Natural killer cell (primary cell): ENCODE data around the gene TMEM131. TPM values are rescaled to one million over a fixed set of nuclear protein-coding genes. Genes with fewer than 3 reads are reported as not detected.

Experiments
- ATAC-seq, 3 donors: fragments of 150-1000 bp in 2 of 3; fragments of 200-7000 bp in 1 of 3; cut with Tn5 transposase; 1 replicate in 1 of 3; 2 replicates in 2 of 3; pipeline ENCODE4 v1.10.0; 2021; ENCODE audit warnings: mild to moderate bottlenecking in 2 of 3, moderate library complexity in 2 of 3
- DNase-seq, 2 donors: peaks; one replicate each; pipeline versions ENCODE4 v3.0.0 to v3.0.0-alpha.2; 2013 to 2021; ENCODE audit warnings: mixed read lengths in 1 of 2
- H3K27ac ChIP-seq: one replicate; pipeline ENCODE4 v1.5.1; 2013; ENCODE audit warnings: mild to moderate bottlenecking, low read length
- H3K27me3 ChIP-seq: one replicate; pipeline ENCODE4 v1.6.1; 2013; ENCODE audit warnings: low read length; ENCODE audit not compliant: control insufficient read depth, insufficient read depth
- H3K36me3 ChIP-seq: one replicate; pipeline ENCODE4 v1.6.1; 2013; ENCODE audit warnings: low read length; ENCODE audit not compliant: control insufficient read depth, insufficient read depth
- H3K4me1 ChIP-seq: one replicate; pipeline ENCODE4 v1.6.1; 2013; ENCODE audit warnings: low read length; ENCODE audit not compliant: control insufficient read depth, insufficient read depth
- H3K4me3 ChIP-seq: one replicate; pipeline ENCODE4 v1.5.1; 2013; ENCODE audit warnings: low read length
- H3K9me3 ChIP-seq: one replicate; pipeline ENCODE4 v1.6.1; 2013; ENCODE audit warnings: low read length; ENCODE audit not compliant: control insufficient read depth, insufficient read depth
- H3K27ac Mint-ChIP-seq, 2 donors: one replicate each; pipeline ENCODE4 v1.8.0; 2022; ENCODE audit warnings: mild to moderate bottlenecking in 2 of 2, mixed read lengths in 2 of 2, moderate library complexity in 1 of 2
- H3K27me3 Mint-ChIP-seq, 2 donors: one replicate each; pipeline ENCODE4 v1.8.0; 2022; ENCODE audit warnings: low read depth in 2 of 2, mixed read lengths in 2 of 2
- H3K36me3 Mint-ChIP-seq: one replicate; pipeline ENCODE4 v1.8.0; 2022; ENCODE audit warnings: mixed read lengths
- H3K4me1 Mint-ChIP-seq, 2 donors: one replicate each; pipeline ENCODE4 v1.8.0; 2022; ENCODE audit warnings: mixed read lengths in 2 of 2
- H3K4me3 Mint-ChIP-seq: one replicate; pipeline ENCODE4 v1.8.0; 2022; ENCODE audit warnings: mild to moderate bottlenecking, moderate library complexity, mixed read lengths
- H3K9me3 Mint-ChIP-seq, 2 donors: one replicate each; pipeline ENCODE4 v1.8.0; 2022; ENCODE audit warnings: mixed read lengths in 2 of 2
- CTCF ChIP-seq: fragments of 200-600 bp; IDR thresholded peaks from one replicate; pipeline ENCODE4 v1.8.0; 2022; ENCODE audit warnings: antibody characterized with exemption
- WGBS: methylation state at CpG from one replicate; pipeline ENCODE4 v1.1.7; 2013; ENCODE audit warnings: missing lambda C conversion rate; ENCODE audit not compliant: insufficient coverage; 5-methylcytosine and 5-hydroxymethylcytosine counted together
- intact Hi-C: fragments of 100-400 bp; cut with micrococcal nuclease; formaldehyde crosslinking; loops from one replicate; pipeline ENCODE4 v1.14.2; 2022
- total RNA-seq, 4 donors: library from RNA; stranded (reverse); fragments of 120-200 nt in 1 of 4; gene quantifications; one replicate each; pipeline versions ENCODE4 v1.2.3 to v1.2.4, GENCODE V29; 2013 to 2022

Gene TMEM131
- total RNA-seq, 3 donors from 2014 or later (not counting 1 experiment from before 2014, with no cell fraction given), result 44.8 to 72.1 (median 67.1) TPM

- no peak overlapping the region for H3K27ac ChIP-seq
- Mint-ChIP-seq H3K27me3 (no peaks in the 10 kb centered on the region), H3K4me3 (no peak overlapping the region), H3K4me1 (peaks cover 48 to 50% of the 10 kb centered on the region in 2 donors), H3K36me3 (no peaks in the 10 kb centered on the region), H3K9me3 (no peaks in the 10 kb centered on the region), H3K27ac (no peak overlapping the region)
- no peaks in the 10 kb centered on the region for H3K9me3 ChIP-seq
- peaks cover 1% of the 10 kb centered on the region for H3K36me3 ChIP-seq
- H3K27me3 ChIP-seq, result no peaks in the 10 kb centered on the region
- H3K4me1 ChIP-seq, result peaks cover 9% of the 10 kb centered on the region
- no CpG with 5 or more reads among the region's 2 CpGs for WGBS
- no peak for TF ChIP-seq CTCF
- ATAC-seq (no peak), DNase-seq (no peak)
- intact Hi-C loops, result no loop called here
- no peak overlapping the region for H3K4me3 ChIP-seq
Measured at GRCh38 chr2:97988722-97989121, 7.0 kb downstream of the TMEM131 start.

GRCh38 chr2:97985998-97986397, 9.8 kb downstream of the TMEM131 start:
- Mint-ChIP-seq H3K27me3 (no peaks in the 10 kb centered on the region), H3K4me3 (no peak overlapping the region), H3K4me1 (peaks cover 42 to 45% of the 10 kb centered on the region in 2 donors), H3K9me3 (no peaks in the 10 kb centered on the region), H3K36me3 (no peaks in the 10 kb centered on the region), H3K27ac (no peak overlapping the region)
- 100% methylated on average over 1 of the region's 2 CpGs for WGBS
- TF ChIP-seq CTCF, result no peak
- DNase-seq (no peak), ATAC-seq (no peak)
- Histone ChIP-seq H3K27ac (no peak overlapping the region), H3K4me3 (no peak overlapping the region), H3K9me3 (no peaks in the 10 kb centered on the region), H3K4me1 (peaks cover 3% of the 10 kb centered on the region), H3K27me3 (no peaks in the 10 kb centered on the region), H3K36me3 (peaks cover 2% of the 10 kb centered on the region)
- intact Hi-C loops, result no loop called here

GRCh38 chr2:97983698-97984097, 12.1 kb downstream of the TMEM131 start:
- no peaks in the 10 kb centered on the region for H3K36me3 Mint-ChIP-seq
- no peak for TF ChIP-seq CTCF
- WGBS, result 100% methylated on average over 3 of the region's 3 CpGs
- H3K9me3 Mint-ChIP-seq, result no peaks in the 10 kb centered on the region
- Histone ChIP-seq H3K4me1 (no peaks in the 10 kb centered on the region), H3K27ac (no peak overlapping the region), H3K9me3 (peaks cover 7% of the 10 kb centered on the region), H3K4me3 (no peak overlapping the region), H3K27me3 (no peaks in the 10 kb centered on the region), H3K36me3 (peaks cover 2% of the 10 kb centered on the region)
- no peaks in the 10 kb centered on the region for H3K27me3 Mint-ChIP-seq
- DNase-seq (no peak), ATAC-seq (no peak)
- H3K27ac Mint-ChIP-seq, result no peak overlapping the region
- intact Hi-C loops, result no loop called here
- peaks cover 55 to 59% of the 10 kb centered on the region in 2 donors for H3K4me1 Mint-ChIP-seq
- no peak overlapping the region for H3K4me3 Mint-ChIP-seq

GRCh38 chr2:97983134-97983533, 12.6 kb downstream of the TMEM131 start:
- H3K9me3 Mint-ChIP-seq, result no peaks in the 10 kb centered on the region
- peaks cover 55 to 58% of the 10 kb centered on the region in 2 donors for H3K4me1 Mint-ChIP-seq
- H3K9me3 ChIP-seq, result peaks cover 10% of the 10 kb centered on the region
- no peak overlapping the region for H3K4me3 ChIP-seq
- no peak for TF ChIP-seq CTCF
- intact Hi-C loops, result no loop called here
- H3K4me1 ChIP-seq, result no peaks in the 10 kb centered on the region
- no peak for DNase-seq
- H3K27me3 ChIP-seq, result no peaks in the 10 kb centered on the region
- H3K27ac ChIP-seq, result no peak overlapping the region
- no peak overlapping the region for H3K27ac Mint-ChIP-seq
- H3K36me3 ChIP-seq, result peaks cover 2% of the 10 kb centered on the region
- H3K27me3 Mint-ChIP-seq, result no peaks in the 10 kb centered on the region
- WGBS, result 87% methylated on average over 6 of the region's 6 CpGs
- H3K36me3 Mint-ChIP-seq, result no peaks in the 10 kb centered on the region
- H3K4me3 Mint-ChIP-seq, result no peak overlapping the region
- ATAC-seq, result no peak
